Sigmoid colon (tissue), 4 donors: ENCODE results near the gene LGALS3.

Experiments used
- EP300 ChIP-seq, 4 donors: sonication (generic); formaldehyde crosslinking; IDR thresholded peaks; one replicate each; pipeline ENCODE4 v1.6.1; 2017; ENCODE audit warnings: antibody characterized with exemption in 4 of 4
- POLR2AphosphoS5 ChIP-seq, 4 donors: sonication (generic); formaldehyde crosslinking; IDR thresholded peaks; one replicate each; pipeline ENCODE4 v1.6.1; 2017; ENCODE audit warnings: antibody characterized with exemption in 4 of 4

- TF ChIP-seq EP300 (IDR thresholded peaks at IDR 0.05): no peak
- TF ChIP-seq POLR2AphosphoS5 (IDR thresholded peaks at IDR 0.05): peak in 1 of 4 donors; percentile 25
Measured at GRCh38 chr14:55117803-55118441, 11.1 kb upstream of the LGALS3 start.
